Transverse colon (tissue), 4 donors: Measurements from ENCODE around the gene CMTM7. TPM values are rescaled to one million over a fixed set of nuclear protein-coding genes. Genes with fewer than 3 reads are reported as not detected.
"Not testable (repeated sequence)": the region's sequence is repeated elsewhere in the genome, so short reads cannot be mapped to it uniquely, and the experiment has no call there.

Source experiments
- DNase-seq: peaks from one replicate; pipeline ENCODE4 v3.0.0-alpha.2; 2019
- H3K27ac ChIP-seq, 4 donors: fragments of 200-600 bp; sonication (generic); 2 replicates each; pipeline ENCODE4 v1.5.1; 2016 to 2018; ENCODE audit warnings: inconsistent platforms in 4 of 4
- H3K27me3 ChIP-seq: fragments of 200-600 bp; sonication (generic); 2 replicates; pipeline ENCODE4 v1.5.1; 2017; ENCODE audit warnings: inconsistent platforms
- H3K36me3 ChIP-seq, 4 donors: fragments of 200-600 bp; sonication (generic); 2 replicates each; pipeline ENCODE4 v1.5.1; 2017 to 2019; ENCODE audit warnings: inconsistent platforms in 4 of 4
- H3K4me1 ChIP-seq, 4 donors: fragments of 200-600 bp; sonication (generic); 2 replicates each; pipeline ENCODE4 v1.5.1; 2017 to 2020; ENCODE audit warnings: inconsistent platforms in 4 of 4
- H3K4me3 ChIP-seq, 4 donors: fragments of 200-600 bp; sonication (generic); 1 replicate in 1 of 4; 2 replicates in 3 of 4; pipeline versions ENCODE4 v1.5.1 to v1.6.1; 2017 to 2019; ENCODE audit warnings: inconsistent platforms in 4 of 4
- H3K9me3 ChIP-seq, 2 donors: fragments of 200-600 bp; sonication (generic); 2 replicates each; pipeline ENCODE4 v1.5.1; 2017 to 2019; ENCODE audit warnings: inconsistent platforms in 2 of 2
- CTCF ChIP-seq, 5 experiments: fragments of 200-600 bp in 3 of 5; fragments of 450-650 bp in 2 of 5; sonication (generic) in 3 of 5; IDR thresholded peaks; 1 replicate in 2 of 5; 2 replicates in 3 of 5; pipeline ENCODE4 v1.5.1; 2016 to 2017; ENCODE audit warnings: antibody characterized with exemption in 5 of 5, inconsistent platforms in 3 of 5, mild to moderate bottlenecking in 2 of 5, moderate library complexity in 1 of 5
- EP300 ChIP-seq: sonication (generic); formaldehyde crosslinking; IDR thresholded peaks from one replicate; pipeline ENCODE4 v1.6.1; 2017; ENCODE audit warnings: antibody characterized with exemption, low read depth
- POLR2A ChIP-seq: fragments of 450-650 bp; IDR thresholded peaks from one replicate; pipeline ENCODE4 v1.6.1; 2016; ENCODE audit warnings: antibody characterized with exemption, mild to moderate bottlenecking, moderate library complexity
- POLR2AphosphoS5 ChIP-seq, 3 donors: sonication (generic); formaldehyde crosslinking; IDR thresholded peaks; one replicate each; pipeline ENCODE4 v1.6.1; 2016; ENCODE audit warnings: antibody characterized with exemption in 3 of 3
- WGBS, 2 donors: methylation state at CpG; one replicate each; pipeline ENCODE4 v1.1.5; 2018; ENCODE audit warnings: low coverage in 1 of 2; 5-methylcytosine and 5-hydroxymethylcytosine counted together
- in situ Hi-C, 4 donors: fragments of 200-750 bp; cut with MboI; loops; one replicate each; pipeline versions ENCODE4 v1.15.0 to v1.15.1; 2017; ENCODE audit warnings: low sequenced_read_pairs in 3 of 4, low pct_ligation_motif_present in 1 of 4, low pct_unique_long_range_greater_than_20kb in 1 of 4
- intact Hi-C: fragments of 100-400 bp; cut with DNase I; formaldehyde crosslinking; loops from one replicate; pipeline ENCODE4 v1.15.1; 2023; ENCODE audit warnings: low total_unique reads
- total RNA-seq, 4 donors: library from RNA; depleted of rRNA; stranded (reverse); fragments of >200 nt; gene quantifications; one replicate each; pipeline ENCODE4 v1.1.0, GENCODE V29; 2016

CMTM7 gene
- total RNA-seq, 4 donors from 2014 or later = 3.4 to 16.0 (median 7.1) TPM

GRCh38 chr3:32435911-32436815, 44.5 kb downstream of the CMTM7 start:
- Histone ChIP-seq H3K4me3 (no peak overlapping the region), H3K36me3 (no peaks in the 10 kb centered on the region), H3K9me3 (no peaks in the 10 kb centered on the region), H3K27ac (no peak overlapping the region), H3K4me1 (peaks cover 0 to 6% (median 0%) of the 10 kb centered on the region in 4 donors), H3K27me3 (no peaks in the 10 kb centered on the region)
- TF ChIP-seq CTCF (IDR thresholded peaks at IDR 0.05) = no peak
- TF ChIP-seq POLR2AphosphoS5 (IDR thresholded peaks at IDR 0.05) = no peak
- TF ChIP-seq POLR2A = no peak
- TF ChIP-seq EP300 = no peak
- no peak for DNase-seq
- WGBS, 2 donors = 62 to 100% methylated on average over 1 to 4 of the region's 4 CpGs
- intact Hi-C loops = no loop called here
- in situ Hi-C loops = no loop called here

GRCh38 chr3:32436816-32437189, 45.1 kb downstream of the CMTM7 start:
- in situ Hi-C loops (no loop called here), intact Hi-C loops (no loop called here)
- H3K36me3 ChIP-seq = no peaks in the 10 kb centered on the region
- no peak overlapping the region for H3K4me3 ChIP-seq
- DNase-seq = no peak
- peaks cover 0 to 6% (median 0%) of the 10 kb centered on the region in 4 donors for H3K4me1 ChIP-seq
- no peaks in the 10 kb centered on the region for H3K9me3 ChIP-seq
- H3K27ac ChIP-seq = no peak overlapping the region
- 75% methylated on average over 4 of the region's 4 CpGs; no CpG with 5 or more reads in 1 of the 2 donors for WGBS, 2 donors
- TF ChIP-seq POLR2A = no peak
- TF ChIP-seq POLR2AphosphoS5 (IDR thresholded peaks at IDR 0.05) = no peak
- no peak for TF ChIP-seq EP300
- no peak for TF ChIP-seq CTCF (IDR thresholded peaks at IDR 0.05)
- H3K27me3 ChIP-seq = no peaks in the 10 kb centered on the region

GRCh38 chr3:32437896-32438295, 46.2 kb downstream of the CMTM7 start:
- intact Hi-C loops (no loop called here), in situ Hi-C loops (no loop called here)
- Histone ChIP-seq H3K4me1 (peaks cover 0 to 6% (median 0%) of the 10 kb centered on the region in 4 donors), H3K27ac (no peak overlapping the region), H3K36me3 (no peaks in the 10 kb centered on the region), H3K4me3 (no peak overlapping the region), H3K27me3 (no peaks in the 10 kb centered on the region), H3K9me3 (no peaks in the 10 kb centered on the region)
- TF ChIP-seq EP300 = no peak
- no peak for TF ChIP-seq CTCF (IDR thresholded peaks at IDR 0.05)
- TF ChIP-seq POLR2A = no peak
- TF ChIP-seq POLR2AphosphoS5 (IDR thresholded peaks at IDR 0.05) = no peak
- no peak for DNase-seq
- WGBS, 2 donors = 73 to 83% methylated on average over 7 of the region's 7 CpGs

GRCh38 chr3:32438596-32439344, 47.1 kb downstream of the CMTM7 start:
- H3K9me3 ChIP-seq = no peaks in the 10 kb centered on the region
- DNase-seq = no peak
- no peak overlapping the region for H3K27ac ChIP-seq
- no peaks in the 10 kb centered on the region for H3K36me3 ChIP-seq
- H3K27me3 ChIP-seq = no peaks in the 10 kb centered on the region
- WGBS, 2 donors = 63 to 77% methylated on average over 3 to 10 of the region's 10 CpGs
- peaks cover 0 to 6% (median 0%) of the 10 kb centered on the region in 4 donors for H3K4me1 ChIP-seq
- H3K4me3 ChIP-seq = no peak overlapping the region
- in situ Hi-C loops = no loop called here
- intact Hi-C loops = no loop called here
- TF ChIP-seq EP300 (no peak), POLR2AphosphoS5 (IDR thresholded peaks at IDR 0.05) (peak in 1 of 3 donors; percentile 32), CTCF (IDR thresholded peaks at IDR 0.05) (no peak)

GRCh38 chr3:32439421-32439820, 47.8 kb downstream of the CMTM7 start:
- intact Hi-C loops = not testable (repeated sequence)
- 78 to 92% methylated on average over 2 to 4 of the region's 4 CpGs for WGBS, 2 donors

More at GRCh38 chr3:32439421-32439820, 47.8 kb downstream of the CMTM7 start:
- in situ Hi-C loops, DNase-seq, H3K9me3 ChIP-seq, H3K27me3 ChIP-seq, H3K4me1 ChIP-seq, H3K4me3 ChIP-seq, H3K27ac ChIP-seq, H3K36me3 ChIP-seq: not testable (repeated sequence)
